CD4-positive, alpha-beta T cell treated with Interleukin-21 for 1 hour (primary cell): ENCODE data around the gene ITGAX.

Experiments used
- DNase-seq: peaks from one replicate; pipeline ENCODE4 v3.0.0-alpha.2; 2020

The ITGAX gene

DNA sequence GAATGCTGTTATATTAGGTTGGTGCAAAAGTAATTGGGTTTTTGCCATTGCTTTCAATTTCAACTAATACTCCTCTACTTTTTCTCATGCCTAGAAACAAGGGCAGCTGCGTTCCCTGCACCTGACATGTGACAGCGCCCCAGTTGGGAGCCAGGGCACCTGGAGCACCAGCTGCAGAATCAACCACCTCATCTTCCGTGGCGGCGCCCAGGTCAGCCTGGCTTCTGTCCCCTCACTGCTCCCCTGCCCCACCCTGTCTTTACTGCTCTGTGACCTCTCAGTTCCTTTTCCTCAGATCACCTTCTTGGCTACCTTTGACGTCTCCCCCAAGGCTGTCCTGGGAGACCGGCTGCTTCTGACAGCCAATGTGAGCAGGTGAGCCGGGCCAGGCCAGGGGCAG, 21.7 kb downstream of the ITGAX start:
- no peak for DNase-seq

- DNase-seq = no peak
Observed at GRCh38 chr16:31377210-31377903, 22.4 kb downstream of the ITGAX start.

DNA sequence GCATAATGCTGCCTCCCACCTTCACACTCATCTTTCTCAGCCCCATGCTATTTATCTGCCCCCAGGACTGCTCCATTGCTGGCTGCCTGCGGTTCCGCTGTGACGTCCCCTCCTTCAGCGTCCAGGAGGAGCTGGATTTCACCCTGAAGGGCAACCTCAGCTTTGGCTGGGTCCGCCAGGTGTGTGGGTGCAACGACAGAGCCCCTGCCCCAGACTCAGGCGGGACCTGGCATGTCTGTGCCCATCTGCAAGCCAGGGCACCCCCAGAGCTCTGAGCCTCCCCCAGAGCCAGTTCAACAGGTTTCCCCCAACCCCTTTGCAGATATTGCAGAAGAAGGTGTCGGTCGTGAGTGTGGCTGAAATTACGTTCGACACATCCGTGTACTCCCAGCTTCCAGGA, 25.2 kb downstream of the ITGAX start:
- no peak for DNase-seq

- DNase-seq = peak; percentile 64
Observed at GRCh38 chr16:31382485-31383161, 27.6 kb downstream of the ITGAX start.

DNA sequence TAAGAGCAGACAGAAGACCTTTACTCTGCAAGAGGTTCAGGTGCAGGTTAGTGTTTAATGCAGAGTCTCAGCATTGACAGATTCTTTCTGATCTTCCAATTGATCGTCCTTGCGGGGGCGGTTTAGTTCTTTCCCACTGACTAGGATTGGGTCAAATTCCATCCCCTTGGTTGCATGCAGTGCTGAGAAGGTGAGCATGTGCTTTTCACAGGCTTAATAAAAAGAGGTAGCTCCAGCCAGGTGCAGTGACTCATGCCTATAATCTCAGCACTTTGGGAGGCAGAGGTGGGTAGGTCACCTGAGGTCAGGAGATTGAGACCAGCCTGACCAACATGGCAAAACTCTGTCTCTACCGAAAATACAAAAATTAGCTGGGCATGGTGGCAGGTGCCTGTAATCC, 30.7 kb downstream of the ITGAX start:
- no peak for DNase-seq

- DNase-seq = peak; percentile 40
Observed at GRCh38 chr16:31386157-31386984, 31.4 kb downstream of the ITGAX start.

GRCh38 chr16:31388535-31388934, 33.6 kb downstream of the ITGAX start:
- DNase-seq = no peak

- DNase-seq = no peak
Observed at GRCh38 chr16:31390504-31391041, 35.6 kb downstream of the ITGAX start.

DNA sequence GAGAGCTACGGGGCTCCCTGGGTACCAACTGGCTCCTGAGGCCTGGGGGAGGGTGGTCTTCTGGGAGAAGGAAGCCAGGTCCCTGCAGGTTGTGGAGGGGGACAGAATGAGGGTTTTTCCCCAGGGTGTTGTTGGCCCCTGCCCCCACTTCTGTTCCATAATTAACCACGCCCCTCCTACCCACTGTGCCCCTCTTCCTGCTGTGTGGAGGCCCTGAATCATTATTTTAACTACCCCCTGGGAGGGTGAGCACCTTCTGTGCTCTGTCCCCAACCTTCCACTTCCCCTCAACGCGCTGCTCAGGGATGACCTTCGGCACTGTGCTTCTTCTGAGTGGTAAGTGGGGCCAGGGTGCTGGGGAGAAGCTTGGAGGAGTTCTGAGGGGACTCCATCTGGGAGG, 38.1 kb downstream of the ITGAX start, which contains the start of gene ITGAD:
TSS of gene ITGAD (plus strand) at position 280 of the 400 bp plus-strand sequence. CDS start at position 306, 26 bp downstream.
- DNase-seq = no peak

- DNase-seq = no peak
Observed at GRCh38 chr16:31395647-31396046, 40.7 kb downstream of the ITGAX start.

DNA sequence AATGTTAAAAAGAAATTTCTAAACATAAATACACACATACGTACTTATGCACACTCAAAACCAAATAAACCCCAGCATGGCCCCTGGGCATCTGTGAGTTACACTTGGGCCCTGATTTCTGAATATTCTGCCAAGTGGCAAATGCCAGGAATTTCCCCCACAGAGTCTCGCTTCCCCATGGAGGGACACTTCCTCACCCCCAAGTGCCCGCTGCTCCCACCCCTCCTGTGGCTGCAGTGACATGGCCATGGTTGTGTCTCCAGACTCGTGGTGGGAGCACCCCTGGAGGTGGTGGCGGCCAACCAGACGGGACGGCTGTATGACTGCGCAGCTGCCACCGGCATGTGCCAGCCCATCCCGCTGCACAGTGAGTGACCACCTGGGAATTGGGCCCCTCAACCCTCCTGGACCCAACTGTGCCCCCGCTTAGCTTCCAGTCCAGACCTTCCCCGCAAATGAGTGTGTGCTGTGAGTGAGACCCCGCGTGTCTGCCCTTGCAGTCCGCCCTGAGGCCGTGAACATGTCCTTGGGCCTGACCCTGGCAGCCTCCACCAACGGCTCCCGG, 42.2 kb downstream of the ITGAX start:
- no peak for DNase-seq

- no peak for DNase-seq
Observed at GRCh38 chr16:31397701-31398100, 42.7 kb downstream of the ITGAX start.

DNA sequence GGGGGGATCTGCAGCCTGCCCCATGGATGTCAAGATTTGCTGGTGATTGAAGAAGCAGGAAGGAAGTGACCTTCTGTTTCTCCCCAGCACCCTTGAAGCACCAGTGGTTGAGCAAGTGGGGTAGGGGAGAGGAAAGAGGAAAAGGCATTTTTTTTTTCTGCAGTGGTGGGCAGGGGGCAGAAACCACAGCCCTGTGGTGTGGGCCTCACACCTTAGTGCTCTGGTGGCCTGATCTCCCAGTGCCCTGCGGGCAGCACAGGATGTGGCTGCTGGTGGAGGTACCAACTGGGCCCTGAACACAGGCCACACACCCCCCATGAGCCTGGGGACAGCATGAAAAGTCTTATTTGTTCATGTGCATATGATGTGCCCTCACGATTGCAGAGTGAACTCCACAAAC, 45.2 kb downstream of the ITGAX start:
- peak; percentile 29 for DNase-seq

DNA sequence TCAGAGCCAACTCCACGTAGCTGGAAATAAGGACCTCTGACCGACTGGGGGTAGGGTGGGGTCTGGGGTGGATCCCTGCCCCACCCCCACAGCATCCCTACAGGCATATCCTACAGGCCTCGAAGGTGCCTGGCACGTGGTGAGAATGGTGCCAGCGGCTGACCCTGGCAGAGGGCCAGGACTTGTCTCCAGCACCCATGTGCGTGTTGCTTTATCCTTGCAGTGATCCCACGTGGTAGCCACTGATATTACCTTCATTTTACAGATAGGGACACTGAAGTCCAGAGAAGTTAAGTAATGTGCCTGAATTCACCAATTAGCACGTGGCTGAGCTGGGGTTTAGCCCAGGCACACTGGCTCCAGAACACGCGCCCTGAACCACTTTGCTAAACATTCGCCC, 46.5 kb downstream of the ITGAX start:
- DNase-seq = no peak

GRCh38 chr16:31402687-31403086, 47.7 kb downstream of the ITGAX start:
- DNase-seq = no peak

- no peak for DNase-seq
Observed at GRCh38 chr16:31403590-31404352, 48.8 kb downstream of the ITGAX start.

DNA sequence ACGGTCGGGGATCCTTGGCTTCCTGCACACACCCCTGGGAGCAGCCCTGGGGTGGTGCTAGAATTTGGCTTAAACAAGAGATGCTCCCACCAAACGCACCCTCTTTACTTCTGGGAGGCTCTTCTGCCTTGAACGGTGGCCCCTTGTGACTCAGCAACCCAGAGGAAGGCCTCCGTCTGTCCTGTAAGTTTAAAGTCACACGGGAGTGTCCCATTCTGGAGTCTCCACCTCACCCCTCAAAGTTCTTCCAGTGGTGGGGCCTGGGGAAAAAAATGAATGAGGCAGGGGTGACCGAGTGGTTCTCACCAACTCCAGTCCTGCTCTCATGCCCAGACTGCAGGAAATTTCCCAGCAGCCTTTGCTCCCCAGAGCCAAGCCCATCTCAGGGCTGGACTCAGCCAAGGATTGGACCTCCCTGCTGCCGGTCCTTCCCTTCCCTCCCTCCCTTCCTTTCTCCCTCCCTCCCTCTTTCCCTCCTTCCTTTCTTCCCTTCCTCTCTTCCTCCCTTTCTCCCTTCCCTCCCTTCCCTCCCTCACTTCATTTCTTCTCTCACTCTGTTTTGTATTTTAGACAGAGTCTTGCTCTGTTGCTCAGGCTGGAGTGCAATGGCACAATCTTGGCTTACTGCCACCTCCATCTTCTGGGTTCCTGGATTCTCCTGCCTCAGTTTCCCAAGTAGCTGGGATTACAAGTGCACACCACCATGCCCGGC, 49.5 kb downstream of the ITGAX start:
- no peak for DNase-seq

DNA sequence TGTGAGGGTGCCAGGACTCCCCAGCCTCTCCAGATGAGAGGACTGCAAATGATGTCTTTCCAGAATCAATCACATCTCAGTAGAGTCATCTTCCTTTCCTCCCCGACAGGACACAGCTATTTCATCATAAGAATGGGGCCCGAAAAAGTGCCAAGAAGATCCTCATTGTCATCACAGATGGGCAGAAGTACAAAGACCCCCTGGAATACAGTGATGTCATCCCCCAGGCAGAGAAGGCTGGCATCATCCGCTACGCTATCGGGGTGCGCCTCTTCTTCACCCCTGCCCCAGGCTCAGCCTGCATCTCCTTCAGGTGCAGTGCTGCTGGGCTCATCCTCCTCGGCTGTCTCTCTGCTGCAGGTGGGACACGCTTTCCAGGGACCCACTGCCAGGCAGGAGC, 52.4 kb downstream of the ITGAX start:
- DNase-seq = no peak

GRCh38 chr16:31409433-31409832, 54.5 kb downstream of the ITGAX start:
- no peak for DNase-seq

DNA sequence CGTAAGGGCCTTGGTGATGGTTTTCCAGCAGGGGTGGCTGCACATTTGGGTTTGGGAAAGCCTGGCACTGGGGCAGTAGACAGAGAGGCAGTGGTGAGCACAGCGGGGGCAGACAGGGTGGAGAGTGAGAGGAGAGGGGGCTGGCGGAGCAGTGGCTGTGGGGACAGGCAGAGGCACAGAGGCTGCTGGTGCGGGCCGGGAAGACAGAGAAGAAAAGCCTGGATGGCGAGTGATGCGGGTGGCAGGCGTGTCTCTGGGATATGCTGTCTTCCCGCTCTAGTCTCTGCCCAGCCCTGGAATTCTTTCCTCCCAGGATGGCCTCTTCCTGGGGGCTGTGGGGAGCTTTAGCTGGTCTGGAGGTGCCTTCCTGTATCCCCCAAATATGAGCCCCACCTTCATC, 55.1 kb downstream of the ITGAX start:
- DNase-seq = no peak

DNA sequence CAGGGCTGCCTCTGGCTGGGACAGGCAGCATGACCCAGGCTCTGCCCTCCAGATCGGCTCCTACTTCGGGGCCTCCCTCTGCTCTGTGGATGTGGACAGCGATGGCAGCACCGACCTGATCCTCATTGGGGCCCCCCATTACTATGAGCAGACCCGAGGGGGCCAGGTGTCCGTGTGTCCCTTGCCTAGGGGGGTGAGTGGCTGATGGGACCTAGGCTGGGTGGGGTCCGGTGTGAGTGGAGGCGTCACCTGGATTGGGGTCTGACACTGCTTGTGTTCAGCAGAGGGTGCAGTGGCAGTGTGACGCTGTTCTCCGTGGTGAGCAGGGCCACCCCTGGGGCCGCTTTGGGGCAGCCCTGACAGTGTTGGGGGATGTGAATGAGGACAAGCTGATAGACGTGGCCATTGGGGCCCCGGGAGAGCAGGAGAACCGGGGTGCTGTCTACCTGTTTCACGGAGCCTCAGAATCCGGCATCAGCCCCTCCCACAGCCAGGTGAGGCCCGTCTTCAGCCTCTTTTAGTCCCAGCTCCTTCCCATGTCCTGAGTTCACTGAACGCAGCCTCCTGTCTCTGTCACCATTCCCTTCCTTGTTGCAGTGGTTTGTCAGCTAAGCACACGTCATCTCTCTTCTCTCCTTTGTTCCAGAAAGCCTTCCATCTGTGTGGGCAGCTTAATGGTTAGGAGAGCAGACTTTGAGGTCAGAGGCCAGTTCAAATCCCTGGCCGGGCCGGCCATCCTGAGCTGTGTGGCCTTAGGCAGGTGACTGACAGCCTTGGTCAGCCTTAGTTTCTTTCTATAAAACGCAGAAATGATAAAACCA, 56.3 kb downstream of the ITGAX start:
- no peak for DNase-seq
